GM19238 (cell line): Measurements from ENCODE around the gene DEFB116.
"Not testable (repeated sequence)": the region's sequence is repeated elsewhere in the genome, so short reads cannot be mapped to it uniquely, and the experiment has no call there.

Experiments used
- DNase-seq: peaks from one replicate; pipeline ENCODE4 v3.0.0; 2011; ENCODE audit warnings: low spot score; ENCODE audit not compliant: insufficient read length

Gene DEFB116

GRCh38 chr20:31308535-31309162 lies at the start of gene DEFB116:
Gene DEFB116 (minus strand): TSS chr20:31308585. CDS start chr20:31308585, 0 bp downstream.
- DNase-seq, result no peak

GRCh38 chr20:31355981-31356380 lies 47.6 kb upstream of the DEFB116 start:
- no peak for DNase-seq

GRCh38 chr20:31341470-31341869 lies 33.1 kb upstream of the DEFB116 start:
- DNase-seq, result no peak

- DNase-seq, result no peak
Measured at GRCh38 chr20:31330893-31331292, 22.5 kb upstream of the DEFB116 start.

GRCh38 chr20:31322504-31322903 lies 14.1 kb upstream of the DEFB116 start:
- no peak for DNase-seq

- DNase-seq, result not testable (repeated sequence)
Measured at GRCh38 chr20:31284964-31285363, 23.4 kb downstream of the DEFB116 start.

GRCh38 chr20:31278178-31278577 lies 30.2 kb downstream of the DEFB116 start:
- no peak for DNase-seq

- DNase-seq, result no peak
Measured at GRCh38 chr20:31274441-31274840, 33.9 kb downstream of the DEFB116 start.

- DNase-seq, result no peak
Measured at GRCh38 chr20:31260326-31260932, 48.0 kb downstream of the DEFB116 start.

- DNase-seq, result no peak
Measured at GRCh38 chr20:31257364-31257763, 51.0 kb downstream of the DEFB116 start, which contains the start of gene DEFB115. Gene DEFB115 (plus strand): TSS chr20:31257664. CDS start chr20:31257664, 0 bp downstream.

GRCh38 chr20:31256959-31257358 lies 51.4 kb downstream of the DEFB116 start:
- DNase-seq, result no peak
